ENCODE measurements around the gene SLC36A1.

SLC36A1 gene

GRCh38 chr5:151477101-151477500, 29.7 kb downstream of the SLC36A1 start:
- TF ChIP-seq ZFP30 (CRISPR knock-in tag; IDR thresholded peaks at IDR 0.05) (no peak), ZNF565 (CRISPR knock-in tag; conservative IDR thresholded peaks at IDR 0.05; ENCODE audit: low read depth) (no peak), CSDC2 (CRISPR knock-in tag; IDR thresholded peaks at IDR 0.05) (no peak), ZNF70 (CRISPR knock-in tag; IDR thresholded peaks at IDR 0.05) (no peak), TCF4 (CRISPR knock-in tag; IDR thresholded peaks at IDR 0.05; ENCODE audit: borderline replicate concordance) (no peak), SNAI2 (CRISPR knock-in tag; IDR thresholded peaks at IDR 0.05) (no peak), ZC3H10 (CRISPR knock-in tag; IDR thresholded peaks at IDR 0.05) (no peak), OSR1 (CRISPR knock-in tag; IDR thresholded peaks at IDR 0.05) (no peak), TSHZ2 (CRISPR knock-in tag; IDR thresholded peaks at IDR 0.05) (no peak), PATZ1 (CRISPR knock-in tag; IDR thresholded peaks at IDR 0.05; ENCODE audit: borderline replicate concordance) (no peak), BACH2 (CRISPR knock-in tag; IDR thresholded peaks at IDR 0.05; ENCODE audit: borderline replicate concordance) (no peak), ZNF8 (CRISPR knock-in tag; IDR thresholded peaks at IDR 0.05) (no peak), POU6F1 (CRISPR knock-in tag; IDR thresholded peaks at IDR 0.05; ENCODE audit: borderline replicate concordance, low read depth) (no peak), PPARA (CRISPR knock-in tag; IDR thresholded peaks at IDR 0.05; ENCODE audit: borderline replicate concordance) (no peak), ZFP3 (CRISPR knock-in tag; IDR thresholded peaks at IDR 0.05) (no peak)
- no peak for ATAC-seq

- TF ChIP-seq PATZ1 (CRISPR knock-in tag; IDR thresholded peaks at IDR 0.05; ENCODE audit: borderline replicate concordance) (no peak), CSDC2 (CRISPR knock-in tag; IDR thresholded peaks at IDR 0.05) (no peak), BACH2 (CRISPR knock-in tag; IDR thresholded peaks at IDR 0.05; ENCODE audit: borderline replicate concordance) (no peak), TSHZ2 (CRISPR knock-in tag; IDR thresholded peaks at IDR 0.05) (no peak), ZNF565 (CRISPR knock-in tag; conservative IDR thresholded peaks at IDR 0.05; ENCODE audit: low read depth) (no peak), ZNF8 (CRISPR knock-in tag; IDR thresholded peaks at IDR 0.05) (no peak), PPARA (CRISPR knock-in tag; IDR thresholded peaks at IDR 0.05; ENCODE audit: borderline replicate concordance) (no peak), GLIS3 (CRISPR knock-in tag; IDR thresholded peaks at IDR 0.05) (no peak), OSR1 (CRISPR knock-in tag; IDR thresholded peaks at IDR 0.05) (no peak), RARB (CRISPR knock-in tag; IDR thresholded peaks at IDR 0.05) (no peak), POU6F1 (CRISPR knock-in tag; IDR thresholded peaks at IDR 0.05; ENCODE audit: borderline replicate concordance, low read depth) (no peak), ARNTL (CRISPR knock-in tag; IDR thresholded peaks at IDR 0.05; ENCODE audit: borderline replicate concordance, low read depth) (no peak), ZC3H10 (CRISPR knock-in tag; IDR thresholded peaks at IDR 0.05) (no peak), TOX (CRISPR knock-in tag; IDR thresholded peaks at IDR 0.05; ENCODE audit: borderline replicate concordance) (no peak), ZNF70 (CRISPR knock-in tag; IDR thresholded peaks at IDR 0.05) (no peak), CSRNP3 (CRISPR knock-in tag; IDR thresholded peaks at IDR 0.05) (no peak), TCF4 (CRISPR knock-in tag; IDR thresholded peaks at IDR 0.05; ENCODE audit: borderline replicate concordance) (no peak)
Measured at GRCh38 chr5:151480384-151481293, 33.2 kb downstream of the SLC36A1 start.

More at GRCh38 chr5:151480384-151481293, 33.2 kb downstream of the SLC36A1 start:
- ATAC-seq, result peak; percentile 72
